Measurements from ENCODE around the gene GOLT1B.

GOLT1B gene

DNA sequence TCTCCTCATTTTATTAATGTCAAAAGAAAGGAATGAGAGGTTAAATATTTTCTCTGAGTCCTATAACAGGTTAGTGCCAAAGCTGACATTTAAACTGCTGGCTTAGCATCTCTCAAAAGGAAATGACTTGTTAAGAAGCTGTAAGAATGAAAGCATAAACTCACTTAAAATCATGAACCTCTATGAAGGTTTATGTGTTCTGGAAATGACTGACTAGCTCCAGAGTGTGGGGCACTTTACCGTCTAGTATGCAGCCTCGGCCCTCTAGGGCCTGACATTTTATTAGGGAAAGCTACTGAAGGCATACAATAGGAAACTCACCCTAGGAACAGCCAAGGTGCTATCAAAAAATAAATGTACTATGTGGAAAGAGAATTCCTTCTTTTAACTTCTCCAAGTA is 59.6 kb downstream of the GOLT1B start:
- in situ Hi-C loops (cut with HindIII; ENCODE audit: low sequenced_read_pairs), result no loop called here

DNA sequence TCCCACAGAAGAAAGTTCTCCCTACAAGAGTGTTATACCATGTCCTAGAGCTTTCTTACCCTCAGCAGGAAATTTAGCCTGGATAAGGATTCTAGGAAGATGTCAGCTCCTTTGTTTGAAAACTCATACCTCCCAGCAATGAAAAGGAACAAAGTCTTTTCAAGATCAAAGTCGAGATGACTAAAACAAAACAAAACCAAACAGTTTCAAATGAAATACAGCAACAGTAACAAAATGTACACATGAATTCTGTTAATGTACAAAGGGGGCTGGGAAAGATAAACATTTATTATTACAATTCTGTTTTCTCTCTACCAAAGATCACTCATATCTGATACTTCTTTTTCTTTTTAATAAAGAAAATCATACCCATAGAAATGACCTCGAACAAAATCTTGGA is 61.3 kb downstream of the GOLT1B start:
- in situ Hi-C loops (cut with HindIII; ENCODE audit: low sequenced_read_pairs), result no loop called here

DNA sequence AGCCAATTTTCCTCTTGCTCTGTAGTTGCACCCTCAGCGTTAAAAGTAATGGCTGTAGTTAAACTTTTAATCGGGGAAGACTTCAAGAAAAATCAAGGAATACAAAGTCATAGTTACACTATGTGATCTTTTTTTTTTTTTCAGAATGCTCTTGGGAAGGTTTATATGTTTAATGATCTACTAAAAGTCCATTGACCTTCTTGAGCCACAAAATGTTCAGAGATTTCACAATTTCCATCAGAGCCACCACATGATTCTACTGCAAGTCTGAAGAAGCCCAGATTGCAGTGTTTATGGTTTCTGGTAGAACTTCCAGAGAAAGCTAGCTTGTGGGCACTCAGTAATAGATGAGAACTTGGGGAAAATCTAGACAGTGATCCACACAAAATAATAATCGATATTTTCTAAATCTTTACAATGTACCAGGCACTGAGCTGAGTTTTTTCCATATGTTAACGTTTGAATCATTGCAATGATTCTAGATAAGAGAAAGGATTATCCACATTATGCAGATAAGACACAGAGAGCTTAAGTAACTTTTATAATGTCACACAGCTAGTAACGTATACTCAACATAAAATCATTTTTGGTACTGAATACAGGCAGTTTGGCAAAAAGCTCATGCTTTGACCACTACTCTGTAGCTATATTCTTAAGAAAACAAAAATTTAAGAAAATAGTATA is 64.8 kb downstream of the GOLT1B start:
- in situ Hi-C loops (cut with HindIII; ENCODE audit: low sequenced_read_pairs), result no loop called here

DNA sequence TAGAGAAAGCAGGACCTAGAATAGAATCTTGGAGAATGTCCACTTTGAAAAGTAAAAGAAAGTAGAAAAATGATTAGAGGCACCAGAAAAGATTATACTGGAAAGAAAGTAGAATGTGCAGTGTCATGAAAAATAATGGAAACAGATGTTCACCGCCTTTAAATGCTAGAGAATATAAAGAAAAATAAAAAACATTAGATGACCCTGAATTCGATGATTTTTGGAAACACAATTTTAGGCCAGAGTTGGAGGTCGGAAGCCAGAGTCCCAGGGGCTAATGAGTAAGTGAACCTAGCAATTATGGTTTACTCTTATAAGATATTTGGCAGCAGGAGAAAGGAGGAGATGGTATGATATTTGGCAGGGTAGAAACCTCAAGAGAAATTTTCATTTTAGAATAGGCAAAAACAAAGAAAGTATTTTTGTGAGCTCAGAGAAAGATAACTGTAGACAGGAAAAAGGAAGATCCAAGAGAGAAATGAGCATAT is 65.4 kb downstream of the GOLT1B start:
- in situ Hi-C loops (cut with HindIII; ENCODE audit: low sequenced_read_pairs), result no loop called here

Data from DLD1 (cell line).